ENCODE data around the gene DNAJC11.
A peak's percentile ranks its signal among the peaks of the same experiment; 100 is the strongest.
"Not testable (repeated sequence)": the region's sequence is repeated elsewhere in the genome, so short reads cannot be mapped to it uniquely, and the experiment has no call there.

DNAJC11 gene

DNA sequence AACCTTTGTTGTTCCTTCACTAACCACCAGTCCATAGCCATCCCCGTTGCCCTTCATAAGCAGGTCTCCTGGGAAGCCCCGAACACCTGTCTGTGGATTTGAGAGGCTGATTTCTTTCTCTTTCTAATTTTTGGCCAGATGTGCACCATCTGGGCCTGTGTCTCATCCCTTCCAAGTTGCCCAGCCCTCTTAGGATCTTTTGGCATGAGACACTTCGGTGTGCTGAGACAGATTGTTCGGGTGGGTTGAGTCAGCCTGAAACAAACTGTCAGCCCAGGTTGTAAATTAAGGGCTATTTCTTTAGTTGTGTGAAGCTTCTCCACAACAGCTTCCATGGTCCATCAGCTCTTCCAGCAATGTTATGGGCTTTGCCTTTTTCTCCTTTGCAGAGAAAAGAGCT lies 1.4 kb upstream of the DNAJC11 start:
- intact Hi-C loops (cut with DNase I), result loop anchor here (5.0 kb wide), 2 partner anchors 79 to 146 kb away; partner anchors contain the start of gene TAS1R1
- no peak for DNase-seq

DNA sequence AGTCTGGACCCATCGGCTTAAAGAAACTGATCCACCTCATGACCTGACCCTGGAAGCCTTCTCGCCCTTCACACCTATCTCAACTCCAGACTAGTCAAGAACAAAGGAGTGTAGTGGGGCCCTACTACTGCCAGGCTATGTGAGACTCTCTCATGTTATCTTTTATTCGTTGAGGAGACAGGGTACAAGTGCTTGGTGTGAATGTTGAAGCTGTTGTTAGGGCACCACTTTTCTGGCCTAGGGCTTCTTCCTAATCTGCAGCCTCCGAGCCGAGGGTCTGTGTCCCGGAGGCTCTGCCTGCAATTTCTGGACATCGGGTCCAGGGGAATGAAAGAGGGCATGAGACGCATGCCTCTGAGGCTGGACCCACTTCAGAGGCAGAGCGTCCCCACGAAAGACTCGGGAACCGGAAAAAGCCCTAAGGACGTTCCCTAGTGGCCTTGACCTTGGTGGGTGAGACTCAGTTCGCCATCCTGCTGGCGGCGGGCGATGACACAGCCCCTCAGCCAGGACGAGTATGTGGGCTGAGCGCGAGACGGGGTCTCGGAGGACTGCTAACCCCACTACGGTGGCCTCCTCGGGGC lies 671 bp downstream of the DNAJC11 start:
- intact Hi-C loops (cut with DNase I), result loop anchor here (5.0 kb wide), 2 partner anchors 81 to 144 kb away; partner anchors contain the start of gene TAS1R1
- DNase-seq, result peak in 3 of 42 donors; percentile 5 to 25 (median 18)

DNA sequence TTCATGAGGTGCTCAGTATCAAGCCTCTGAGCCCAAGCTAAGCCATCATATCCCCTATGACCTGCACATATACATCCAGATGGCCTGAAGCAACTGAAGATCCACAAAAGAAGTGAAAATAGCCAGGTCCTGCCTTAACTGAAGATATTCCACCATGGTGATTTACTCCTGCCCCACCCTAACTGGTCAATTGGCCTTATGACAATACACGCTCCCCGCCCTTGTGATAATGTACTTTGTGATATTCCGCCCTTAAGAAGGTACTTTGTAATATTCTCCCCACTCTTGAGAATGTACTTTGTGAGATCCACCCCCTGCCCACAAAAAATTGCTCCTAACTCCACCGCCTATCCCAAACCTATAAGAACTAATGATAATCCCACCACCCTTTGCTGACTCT lies 1.7 kb downstream of the DNAJC11 start:
- intact Hi-C loops (cut with DNase I), result loop anchor here (5.0 kb wide), 2 partner anchors 82 to 143 kb away; partner anchors contain the start of gene TAS1R1
- DNase-seq, result not testable (repeated sequence)

DNA sequence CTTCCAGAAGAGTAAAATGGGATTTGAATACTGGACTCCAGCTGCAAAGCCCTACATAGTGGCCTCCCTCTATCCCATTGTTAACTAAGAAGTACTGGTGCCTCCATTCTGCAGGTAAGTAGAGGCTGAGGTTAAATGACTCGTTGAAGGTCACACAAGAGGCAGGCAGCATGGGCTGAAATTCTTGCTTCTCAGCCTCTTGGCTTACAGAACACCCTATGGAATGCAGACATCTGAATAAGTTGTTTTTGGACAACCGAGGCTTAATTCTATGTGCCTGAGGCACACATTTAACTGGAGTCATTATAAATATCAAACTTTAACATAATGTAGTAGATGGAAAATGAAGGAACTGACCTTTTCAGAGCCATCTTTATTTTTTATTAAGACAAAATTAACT lies 5.7 kb downstream of the DNAJC11 start:
- intact Hi-C loops (cut with DNase I), result no loop called here
- DNase-seq, result no peak

DNA sequence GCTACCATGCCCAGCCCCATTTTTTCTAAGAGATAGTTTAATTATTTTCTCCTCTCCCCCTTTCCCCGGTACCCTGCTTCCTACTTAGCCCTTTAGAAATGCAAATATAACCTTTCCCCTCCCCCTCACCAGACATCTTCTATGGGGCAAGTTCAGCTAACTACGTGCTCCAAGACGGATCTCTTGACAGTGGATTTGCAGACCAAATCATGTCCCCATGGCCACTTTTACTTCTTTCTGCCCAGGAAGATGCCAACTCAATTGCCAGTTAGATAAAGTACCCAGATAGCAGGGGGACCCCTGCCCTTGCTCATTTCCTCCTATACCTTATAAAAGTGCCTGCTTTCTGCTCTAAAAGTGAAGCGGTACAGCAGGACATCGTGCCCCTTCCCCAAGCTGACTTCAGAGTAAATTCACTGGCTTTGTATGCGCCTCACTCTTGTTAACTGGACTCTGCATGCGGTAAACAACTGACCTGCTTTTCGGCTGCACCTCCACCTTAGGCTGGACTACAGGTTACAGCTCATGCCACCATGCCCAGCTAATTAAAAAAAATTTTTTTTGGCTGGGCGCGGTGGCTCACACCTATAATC lies 7.4 kb downstream of the DNAJC11 start:
- intact Hi-C loops (cut with DNase I), result no loop called here
- DNase-seq, result no peak

GRCh38 chr1:6692956-6693355 lies 8.7 kb downstream of the DNAJC11 start:
- DNase-seq, result no peak
- intact Hi-C loops (cut with DNase I), result no loop called here

DNA sequence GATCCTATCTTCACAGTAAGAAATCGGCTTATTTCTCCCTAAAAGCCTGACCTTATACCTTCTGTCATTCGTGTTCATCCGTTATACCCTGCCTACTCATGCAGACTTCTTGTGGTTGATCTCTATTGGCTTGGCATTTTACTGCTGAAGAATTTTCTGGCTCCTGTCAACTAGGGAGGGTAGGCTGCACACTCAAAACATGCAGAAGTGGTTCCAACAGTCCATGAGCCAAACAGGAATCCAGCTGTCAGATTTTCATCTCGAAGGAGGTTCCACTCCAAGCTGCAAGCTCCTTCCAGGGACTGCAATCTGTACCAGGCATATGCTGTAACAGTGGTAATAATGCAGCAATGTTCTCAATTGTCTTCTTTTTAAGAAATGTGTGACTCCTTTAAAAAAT lies 10.1 kb downstream of the DNAJC11 start:
- peak in 1 of 42 donors; percentile 39 for DNase-seq
- intact Hi-C loops (cut with DNase I), result no loop called here

- intact Hi-C loops (cut with DNase I), result no loop called here
- DNase-seq, result peak in 2 of 42 donors; percentile 5 to 37
Observed at GRCh38 chr1:6690186-6690585, 11.4 kb downstream of the DNAJC11 start.

DNA sequence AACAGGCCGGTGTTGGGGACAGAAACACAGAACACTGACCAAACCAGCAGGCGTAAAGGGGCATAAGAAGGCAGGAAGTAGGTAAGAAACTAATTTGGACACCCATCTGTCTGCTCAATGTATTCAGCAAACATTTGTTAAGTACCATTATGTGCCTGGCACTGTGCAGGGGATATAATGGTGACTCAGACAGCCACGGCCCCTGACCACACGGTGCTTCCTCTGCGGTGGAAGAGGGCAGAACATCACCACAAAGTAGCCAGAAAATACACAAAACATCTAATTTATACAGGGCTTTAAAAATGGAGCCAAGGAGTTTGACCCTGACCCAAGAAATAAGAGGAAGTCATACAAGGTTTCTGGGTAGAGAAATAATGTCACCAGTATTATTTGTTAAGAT lies 12.9 kb downstream of the DNAJC11 start:
- intact Hi-C loops (cut with DNase I), result no loop called here
- no peak for DNase-seq

DNA sequence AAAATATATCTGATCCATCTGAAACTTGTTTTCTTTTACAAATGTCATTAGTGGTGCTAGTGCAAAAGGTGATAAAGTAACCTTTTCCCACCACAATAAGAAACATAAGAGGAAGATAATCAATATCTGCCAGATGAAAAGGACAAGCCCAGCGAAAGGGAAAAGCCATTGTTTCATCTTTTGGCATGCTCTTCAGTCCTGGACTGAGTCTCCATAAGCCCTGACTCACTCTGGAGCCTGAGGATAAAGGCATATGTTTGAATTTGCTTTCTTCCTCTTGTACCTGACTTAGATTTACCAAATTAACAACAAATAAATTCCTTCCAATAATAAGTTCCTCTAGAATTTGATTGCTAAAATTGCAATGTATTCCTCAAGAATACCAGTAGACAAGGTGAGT lies 13.6 kb downstream of the DNAJC11 start:
- no peak for DNase-seq
- intact Hi-C loops (cut with DNase I), result no loop called here

DNA sequence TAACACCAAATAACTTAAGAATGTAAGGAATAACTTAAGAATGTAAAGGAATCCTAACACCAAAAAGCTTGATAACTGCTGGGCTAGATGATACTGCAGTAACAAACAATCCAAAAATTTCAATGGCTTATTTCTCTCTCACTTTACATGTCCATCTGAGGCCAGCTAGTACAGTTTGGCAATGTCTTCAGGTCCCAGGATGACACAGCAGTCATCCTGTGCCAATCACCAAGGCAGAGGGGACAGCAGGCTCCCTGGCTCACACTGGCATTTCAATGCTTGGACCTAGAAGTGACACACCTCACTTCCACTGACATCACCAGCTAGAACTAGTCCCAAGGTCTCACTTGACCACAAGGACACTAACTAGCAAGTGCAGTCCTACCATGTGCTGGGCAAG lies 15.3 kb downstream of the DNAJC11 start:
- DNase-seq, result no peak
- intact Hi-C loops (cut with DNase I), result no loop called here

DNA sequence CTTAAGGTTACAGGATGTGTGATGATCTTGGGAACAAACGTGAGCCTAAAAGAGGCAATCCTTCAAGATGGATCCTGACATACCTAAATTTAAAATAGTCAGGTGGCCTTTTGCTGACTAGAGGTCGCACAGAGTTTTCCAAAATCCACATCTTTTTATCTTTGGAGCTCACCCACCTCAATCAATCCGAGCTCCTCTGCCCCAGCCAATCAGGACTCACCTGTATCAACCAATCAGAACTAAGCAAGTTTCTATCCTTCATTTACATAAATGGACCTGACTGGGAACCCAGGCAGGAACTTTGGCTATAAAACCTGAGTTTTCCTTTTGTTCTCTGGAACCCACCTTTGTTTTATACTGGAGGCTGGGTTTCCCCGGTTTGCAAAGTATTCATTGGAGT lies 16.2 kb downstream of the DNAJC11 start:
- no peak for DNase-seq
- intact Hi-C loops (cut with DNase I), result no loop called here

DNA sequence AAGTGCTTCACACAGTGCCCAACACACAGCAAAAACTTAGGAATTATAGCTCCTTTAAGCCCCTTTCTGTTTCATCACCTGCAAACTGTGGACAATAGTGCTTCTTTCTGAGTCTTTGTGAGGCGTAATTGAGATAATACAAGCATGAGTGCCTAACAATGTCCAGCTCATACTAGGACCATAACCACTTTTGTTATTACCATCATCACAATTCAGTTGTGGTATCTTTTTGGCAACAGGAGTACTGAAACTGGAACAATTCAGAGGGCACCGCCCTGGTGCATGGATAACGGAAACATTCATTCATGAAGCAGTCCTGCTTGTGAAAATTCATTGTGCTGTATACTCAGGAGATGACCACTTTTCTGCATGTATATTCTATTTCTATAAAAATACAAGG lies 18.2 kb downstream of the DNAJC11 start:
- intact Hi-C loops (cut with DNase I), result no loop called here

GRCh38 chr1:6675941-6676340 lies 25.7 kb downstream of the DNAJC11 start:
- intact Hi-C loops (cut with DNase I), result no loop called here
- no peak for DNase-seq

More for the DNA sequence above, 18.2 kb downstream of the DNAJC11 start:
- DNase-seq, result no peak

GRCh38 chr1:6674771-6675170 lies 26.8 kb downstream of the DNAJC11 start:
- intact Hi-C loops (cut with DNase I), result no loop called here

GRCh38 chr1:6673816-6674398 lies 27.7 kb downstream of the DNAJC11 start:
- intact Hi-C loops (cut with DNase I), result no loop called here

More at GRCh38 chr1:6674771-6675170, 26.8 kb downstream of the DNAJC11 start:
- DNase-seq, result no peak

GRCh38 chr1:6672558-6672957 lies 29.1 kb downstream of the DNAJC11 start:
- DNase-seq, result no peak
- intact Hi-C loops (cut with DNase I), result no loop called here

More at GRCh38 chr1:6673816-6674398, 27.7 kb downstream of the DNAJC11 start:
- no peak for DNase-seq

- intact Hi-C loops (cut with DNase I), result no loop called here
- no peak for DNase-seq
Observed at GRCh38 chr1:6668503-6668902, 33.1 kb downstream of the DNAJC11 start.

- intact Hi-C loops (cut with DNase I), result no loop called here
- DNase-seq, result peak in 1 of 42 donors; percentile 13
Observed at GRCh38 chr1:6667139-6667538, 34.5 kb downstream of the DNAJC11 start.

GRCh38 chr1:6666696-6667095 lies 34.9 kb downstream of the DNAJC11 start:
- DNase-seq, result peak in 1 of 42 donors; percentile 9
- intact Hi-C loops (cut with DNase I), result no loop called here

- intact Hi-C loops (cut with DNase I); DNase-seq: not testable (repeated sequence)
Observed at GRCh38 chr1:6662468-6662867, 39.1 kb downstream of the DNAJC11 start.
